ENCODE results near the gene KAZN.

Gene KAZN

GRCh38 chr1:14841951-14842350, 243.5 kb downstream of the KAZN start:
- DNase-seq = no peak

- DNase-seq = no peak
Measured at GRCh38 chr1:14842361-14842760, 243.9 kb downstream of the KAZN start.

- no peak for DNase-seq
Measured at GRCh38 chr1:14842891-14843290, 244.4 kb downstream of the KAZN start.

- DNase-seq = no peak
Measured at GRCh38 chr1:14843525-14843924, 245.0 kb downstream of the KAZN start.

GRCh38 chr1:14844356-14844755, 245.9 kb downstream of the KAZN start:
- no peak for DNase-seq

GRCh38 chr1:14844923-14845617, 246.6 kb downstream of the KAZN start:
- no peak for DNase-seq

GRCh38 chr1:14845851-14846250, 247.4 kb downstream of the KAZN start:
- DNase-seq = no peak

GRCh38 chr1:14846688-14847087, 248.2 kb downstream of the KAZN start:
- DNase-seq = no peak

GRCh38 chr1:14848203-14848602, 249.7 kb downstream of the KAZN start:
- DNase-seq = no peak

GRCh38 chr1:14848625-14849024, 250.1 kb downstream of the KAZN start:
- no peak for DNase-seq

- no peak for DNase-seq
Measured at GRCh38 chr1:14849038-14849437, 250.6 kb downstream of the KAZN start.

- no peak for DNase-seq
Measured at GRCh38 chr1:14850563-14850962, 252.1 kb downstream of the KAZN start.

- no peak for DNase-seq
Measured at GRCh38 chr1:14851760-14852159, 253.3 kb downstream of the KAZN start.

GRCh38 chr1:14852291-14852690, 253.8 kb downstream of the KAZN start:
- DNase-seq = no peak

GRCh38 chr1:14853518-14853917, 255.0 kb downstream of the KAZN start:
- DNase-seq = no peak

- DNase-seq = no peak
Measured at GRCh38 chr1:14855268-14855667, 256.8 kb downstream of the KAZN start.

- no peak for DNase-seq
Measured at GRCh38 chr1:14855801-14856200, 257.3 kb downstream of the KAZN start.

GRCh38 chr1:14857436-14858195, 259.1 kb downstream of the KAZN start:
- no peak for DNase-seq

GRCh38 chr1:14862114-14862771, 263.8 kb downstream of the KAZN start:
- no peak for DNase-seq

- no peak for DNase-seq
Measured at GRCh38 chr1:14865106-14865505, 266.6 kb downstream of the KAZN start.

GRCh38 chr1:14866911-14867612, 268.6 kb downstream of the KAZN start:
- no peak for DNase-seq

- no peak for DNase-seq
Measured at GRCh38 chr1:14869187-14869586, 270.7 kb downstream of the KAZN start.

GRCh38 chr1:14871218-14871970, 272.9 kb downstream of the KAZN start:
- no peak for DNase-seq
